Measurements from ENCODE around the gene CFAP107. TPM values are rescaled to one million over a fixed set of nuclear protein-coding genes. Genes with fewer than 3 reads are reported as not detected.

Gene CFAP107, protein sequence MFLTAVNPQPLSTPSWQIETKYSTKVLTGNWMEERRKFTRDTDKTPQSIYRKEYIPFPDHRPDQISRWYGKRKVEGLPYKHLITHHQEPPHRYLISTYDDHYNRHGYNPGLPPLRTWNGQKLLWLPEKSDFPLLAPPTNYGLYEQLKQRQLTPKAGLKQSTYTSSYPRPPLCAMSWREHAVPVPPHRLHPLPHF
- polyA plus RNA-seq (2012; ENCODE audit: low read depth, missing spikeins), result not detected

DNA sequence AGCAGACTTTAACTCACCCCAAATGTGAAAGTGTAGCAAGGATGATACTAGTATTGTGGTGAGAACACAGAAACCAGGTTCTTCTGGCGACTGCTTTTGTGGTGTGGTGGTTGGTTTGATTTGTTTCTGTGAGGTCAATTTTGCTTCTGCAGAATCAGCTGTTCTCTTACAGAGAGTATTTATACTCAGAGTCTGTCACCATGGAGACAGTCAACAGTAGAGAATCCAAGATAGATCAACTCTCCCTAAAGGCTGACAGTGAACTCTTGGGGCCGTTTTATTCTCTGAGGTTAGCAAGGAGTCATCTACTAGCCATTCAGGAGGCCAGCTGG, at the start of gene CFAP107:
CFAP107 (plus strand) TSS at position 209 of the 332 bp plus-strand sequence. CDS start 231 bp downstream, outside the sequence.
- no peak for DNase-seq (ENCODE audit: insufficient read length, low spot score)
- TF ChIP-seq POLR2AphosphoS5 (IDR thresholded peaks at IDR 0.05; ENCODE audit: low read depth, low read length) (no peak), POLR2A (IDR thresholded peaks at IDR 0.05; ENCODE audit: low read depth, low read length) (no peak)
- no peak for FAIRE-seq

DNA sequence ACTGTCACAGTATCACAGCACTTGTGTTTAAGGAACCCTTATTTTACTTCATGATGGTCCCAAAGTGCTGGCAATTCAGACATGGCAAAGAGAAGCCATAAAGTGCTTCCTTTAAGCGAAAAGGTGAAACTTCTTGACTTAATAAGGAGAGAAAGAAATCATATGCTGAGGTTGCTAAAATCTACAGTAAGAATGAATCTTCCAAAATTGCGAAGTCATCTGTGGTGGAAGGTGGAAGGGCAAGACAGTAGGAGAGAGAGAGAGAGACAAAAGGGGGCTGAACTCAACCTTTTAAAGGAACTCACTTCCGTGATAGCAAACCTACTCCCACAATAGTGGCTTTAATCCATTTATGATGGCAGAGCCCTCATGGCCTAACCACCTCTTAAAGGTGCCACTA, 49.3 kb upstream of the CFAP107 start:
- DNase-seq (ENCODE audit: insufficient read length, low spot score) (no peak), FAIRE-seq (no peak)
- TF ChIP-seq POU2F2 (IDR thresholded peaks at IDR 0.05; ENCODE audit: low read depth, low read length), result no peak
- no peak for TF ChIP-seq TAF1 (IDR thresholded peaks at IDR 0.05; ENCODE audit: low read depth, low read length)
- no peak for TF ChIP-seq SPI1 (IDR thresholded peaks at IDR 0.05; ENCODE audit: low read depth, low read length)
- no peak for TF ChIP-seq POLR2A (IDR thresholded peaks at IDR 0.05; ENCODE audit: low read depth, low read length)
- TF ChIP-seq PAX5 (IDR thresholded peaks at IDR 0.05; ENCODE audit: insufficient read depth, low read length, severe bottlenecking), result no peak
- no peak for TF ChIP-seq POLR2AphosphoS5 (IDR thresholded peaks at IDR 0.05; ENCODE audit: low read depth, low read length)

DNA sequence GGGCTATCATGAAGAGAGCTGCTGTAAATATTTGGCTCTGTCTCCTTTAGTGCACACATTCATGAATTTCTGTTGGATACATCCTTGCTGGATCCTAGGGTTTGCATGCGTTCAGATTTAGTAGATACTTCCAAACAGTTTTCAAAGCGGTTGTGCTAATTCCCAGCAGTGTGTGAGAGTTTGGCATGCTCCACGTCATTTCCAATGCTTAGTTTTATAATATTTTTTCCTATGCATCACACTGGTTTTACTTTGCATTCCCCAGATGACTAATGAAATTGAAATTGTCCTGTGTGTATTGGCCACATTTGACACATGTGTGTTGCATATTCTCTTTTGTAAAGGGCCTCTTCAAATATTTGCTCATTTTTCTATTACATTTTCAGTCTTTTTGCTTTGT, 48.6 kb upstream of the CFAP107 start:
- FAIRE-seq, result no peak
- TF ChIP-seq POU2F2 (IDR thresholded peaks at IDR 0.05; ENCODE audit: low read depth, low read length) (no peak), TAF1 (IDR thresholded peaks at IDR 0.05; ENCODE audit: low read depth, low read length) (no peak), POLR2A (IDR thresholded peaks at IDR 0.05; ENCODE audit: low read depth, low read length) (no peak), SPI1 (IDR thresholded peaks at IDR 0.05; ENCODE audit: low read depth, low read length) (no peak), POLR2AphosphoS5 (IDR thresholded peaks at IDR 0.05; ENCODE audit: low read depth, low read length) (no peak), PAX5 (IDR thresholded peaks at IDR 0.05; ENCODE audit: insufficient read depth, low read length, severe bottlenecking) (no peak)
- DNase-seq (ENCODE audit: insufficient read length, low spot score), result no peak

DNA sequence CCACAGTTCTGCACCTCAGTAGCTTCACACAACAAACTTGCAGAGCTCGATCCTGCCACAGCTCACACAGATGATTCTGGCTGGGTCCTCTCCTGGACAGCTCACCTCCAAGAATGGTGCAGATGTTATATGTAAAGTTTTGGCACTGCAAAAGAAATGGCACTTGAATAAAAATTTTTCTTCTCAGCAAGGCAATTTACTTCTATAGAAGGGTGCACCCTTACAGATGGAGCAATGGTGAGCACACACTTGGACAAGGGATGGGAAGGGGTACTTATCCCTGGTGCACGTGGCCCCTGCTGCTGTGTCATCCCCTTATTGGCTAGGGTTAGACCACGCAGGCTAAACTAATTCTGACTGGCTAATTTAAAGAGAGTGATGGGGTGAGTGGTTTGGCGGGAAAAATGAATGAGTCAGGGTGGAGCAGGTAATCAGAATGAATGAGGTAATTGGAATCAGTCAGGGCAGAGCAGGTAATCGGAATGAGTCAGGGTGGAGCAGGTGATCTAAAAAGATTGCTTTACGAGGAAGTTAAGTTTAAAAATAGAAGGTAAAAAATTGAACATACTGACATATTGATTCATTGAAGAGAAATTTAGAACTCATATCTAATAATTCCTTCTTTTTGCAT, 42.1 kb upstream of the CFAP107 start:
- DNase-seq (ENCODE audit: insufficient read length, low spot score) (no peak), FAIRE-seq (no peak)
- TF ChIP-seq POU2F2 (IDR thresholded peaks at IDR 0.05; ENCODE audit: low read depth, low read length) (no peak), TAF1 (IDR thresholded peaks at IDR 0.05; ENCODE audit: low read depth, low read length) (no peak), POLR2AphosphoS5 (IDR thresholded peaks at IDR 0.05; ENCODE audit: low read depth, low read length) (no peak), PAX5 (IDR thresholded peaks at IDR 0.05; ENCODE audit: insufficient read depth, low read length, severe bottlenecking) (no peak), POLR2A (IDR thresholded peaks at IDR 0.05; ENCODE audit: low read depth, low read length) (no peak), SPI1 (IDR thresholded peaks at IDR 0.05; ENCODE audit: low read depth, low read length) (no peak)

DNA sequence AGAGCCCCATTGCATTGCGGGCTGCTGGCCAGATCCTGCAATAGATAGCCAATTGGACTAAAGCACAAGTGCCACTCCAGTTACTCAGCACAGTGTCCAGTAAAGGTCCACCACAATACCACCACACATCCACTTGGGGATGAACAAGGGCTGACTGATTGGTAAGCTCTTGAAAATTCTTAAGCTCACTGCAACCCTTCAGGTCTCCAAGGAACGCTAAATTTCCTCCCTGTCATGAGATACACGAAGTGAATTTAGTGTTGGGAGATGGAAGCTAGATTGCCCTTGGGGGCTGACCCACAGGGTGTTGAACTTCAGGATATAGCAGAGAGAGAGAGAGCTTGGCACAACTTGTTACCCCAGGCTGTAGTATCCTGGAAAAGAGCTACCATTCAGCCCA, 39.9 kb upstream of the CFAP107 start:
- TF ChIP-seq SPI1 (IDR thresholded peaks at IDR 0.05; ENCODE audit: low read depth, low read length) (no peak), TAF1 (IDR thresholded peaks at IDR 0.05; ENCODE audit: low read depth, low read length) (no peak), POLR2AphosphoS5 (IDR thresholded peaks at IDR 0.05; ENCODE audit: low read depth, low read length) (no peak), PAX5 (IDR thresholded peaks at IDR 0.05; ENCODE audit: insufficient read depth, low read length, severe bottlenecking) (no peak), POLR2A (IDR thresholded peaks at IDR 0.05; ENCODE audit: low read depth, low read length) (no peak), POU2F2 (IDR thresholded peaks at IDR 0.05; ENCODE audit: low read depth, low read length) (no peak)
- DNase-seq (ENCODE audit: insufficient read length, low spot score) (no peak), FAIRE-seq (no peak)

DNA sequence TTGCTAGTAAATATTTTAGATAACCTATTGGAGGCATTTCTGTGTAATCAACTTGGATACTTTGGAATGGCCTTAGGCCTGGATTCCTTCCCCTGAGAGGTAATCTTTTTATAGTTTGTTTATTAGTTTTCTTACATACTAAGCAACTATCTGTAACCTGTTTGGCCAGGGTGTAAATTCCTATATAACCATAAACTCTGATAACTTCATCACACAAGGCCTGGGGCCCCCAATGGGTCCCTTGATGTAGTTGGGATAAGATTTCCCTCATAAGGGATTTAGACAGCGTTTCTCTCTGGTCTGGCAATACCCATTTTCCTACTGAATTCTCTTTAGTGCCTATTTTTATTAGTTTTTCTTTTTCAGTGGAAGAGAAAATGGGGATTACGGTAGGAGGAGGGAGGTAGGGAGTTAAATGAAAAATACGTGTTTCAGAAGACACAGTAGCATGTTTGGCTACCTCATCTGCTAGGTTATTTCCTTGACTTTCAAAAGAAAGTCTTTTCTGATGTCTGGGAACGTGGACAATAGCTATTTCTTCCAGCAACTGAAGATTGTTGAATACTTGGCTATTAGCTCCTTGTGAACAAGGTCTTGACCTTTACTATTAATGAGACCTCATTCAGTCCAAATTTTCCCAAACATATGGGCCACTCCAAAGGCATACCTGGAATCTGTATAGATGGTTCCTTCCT, 37.5 kb upstream of the CFAP107 start:
- no peak for TF ChIP-seq TAF1 (IDR thresholded peaks at IDR 0.05; ENCODE audit: low read depth, low read length)
- TF ChIP-seq POLR2AphosphoS5 (IDR thresholded peaks at IDR 0.05; ENCODE audit: low read depth, low read length), result no peak
- no peak for TF ChIP-seq PAX5 (IDR thresholded peaks at IDR 0.05; ENCODE audit: insufficient read depth, low read length, severe bottlenecking)
- TF ChIP-seq SPI1 (IDR thresholded peaks at IDR 0.05; ENCODE audit: low read depth, low read length), result no peak
- TF ChIP-seq POLR2A (IDR thresholded peaks at IDR 0.05; ENCODE audit: low read depth, low read length), result no peak
- no peak for TF ChIP-seq POU2F2 (IDR thresholded peaks at IDR 0.05; ENCODE audit: low read depth, low read length)
- FAIRE-seq, result no peak
- no peak for DNase-seq (ENCODE audit: insufficient read length, low spot score)

DNA sequence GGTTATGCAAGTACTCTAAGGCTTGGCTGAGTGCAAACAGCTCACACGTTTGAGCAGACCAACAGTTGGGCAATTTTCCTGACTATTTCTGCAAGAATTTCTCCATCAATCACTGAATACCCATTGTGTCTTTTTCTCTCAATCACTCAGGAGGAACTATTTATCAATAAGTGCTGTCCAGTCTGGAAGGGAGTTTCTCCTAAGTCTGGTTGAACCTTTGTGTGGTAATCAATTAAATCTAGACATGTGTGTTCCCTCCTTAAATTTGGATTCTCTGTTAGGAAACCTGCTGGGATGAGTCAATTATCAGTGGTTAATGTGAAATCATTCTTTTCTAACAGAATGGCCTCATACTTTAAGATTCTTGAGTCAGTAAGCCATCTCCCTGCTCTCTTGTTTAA, 36.9 kb upstream of the CFAP107 start:
- no peak for DNase-seq (ENCODE audit: insufficient read length, low spot score)
- TF ChIP-seq POLR2A (IDR thresholded peaks at IDR 0.05; ENCODE audit: low read depth, low read length) (no peak), POU2F2 (IDR thresholded peaks at IDR 0.05; ENCODE audit: low read depth, low read length) (no peak), TAF1 (IDR thresholded peaks at IDR 0.05; ENCODE audit: low read depth, low read length) (no peak)
- FAIRE-seq, result no peak

DNA sequence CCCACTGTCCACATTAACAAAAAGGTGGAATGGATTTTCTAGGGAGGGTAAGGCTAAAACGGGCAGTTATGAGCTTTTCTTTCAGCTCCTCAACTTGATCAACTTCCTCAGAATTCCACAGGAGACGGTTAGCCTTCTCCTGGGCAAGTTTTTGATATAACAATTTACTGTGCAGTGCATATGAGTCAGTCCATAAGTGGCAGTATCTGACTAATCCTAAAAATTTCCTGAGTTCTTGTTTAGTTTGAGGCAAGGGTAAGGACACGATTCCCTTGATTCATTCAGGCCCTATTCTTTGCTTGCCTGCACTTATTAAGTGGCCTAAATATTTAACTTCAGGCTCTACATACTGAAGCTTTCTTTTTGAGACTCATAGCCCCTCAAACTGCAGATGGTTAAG, 36.3 kb upstream of the CFAP107 start:
- FAIRE-seq, result no peak
- TF ChIP-seq TAF1 (IDR thresholded peaks at IDR 0.05; ENCODE audit: low read depth, low read length), result no peak
- no peak for TF ChIP-seq POLR2A (IDR thresholded peaks at IDR 0.05; ENCODE audit: low read depth, low read length)
- TF ChIP-seq PAX5 (IDR thresholded peaks at IDR 0.05; ENCODE audit: insufficient read depth, low read length, severe bottlenecking), result no peak
- TF ChIP-seq POU2F2 (IDR thresholded peaks at IDR 0.05; ENCODE audit: low read depth, low read length), result no peak
- TF ChIP-seq POLR2AphosphoS5 (IDR thresholded peaks at IDR 0.05; ENCODE audit: low read depth, low read length), result no peak
- no peak for TF ChIP-seq SPI1 (IDR thresholded peaks at IDR 0.05; ENCODE audit: low read depth, low read length)
- DNase-seq (ENCODE audit: insufficient read length, low spot score), result no peak

DNA sequence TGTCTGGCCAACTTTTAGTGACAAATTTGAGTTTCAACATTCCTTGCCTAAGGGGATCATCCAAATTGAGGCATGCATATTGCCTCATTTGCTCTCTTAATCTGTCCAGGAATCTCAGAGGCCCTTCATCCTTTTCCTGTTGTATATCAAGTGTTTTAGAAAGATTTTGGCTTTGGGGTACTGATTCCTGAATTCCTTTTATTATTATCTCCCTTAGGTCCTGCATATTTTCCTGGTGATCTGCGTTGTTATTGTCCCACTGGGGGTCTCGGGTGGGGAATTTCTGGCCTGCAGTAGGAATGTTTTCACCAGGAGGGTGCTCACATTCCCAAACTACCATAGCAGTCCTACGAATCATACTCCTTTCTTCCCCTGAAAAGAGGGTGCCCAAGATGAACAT, 34.5 kb upstream of the CFAP107 start:
- no peak for FAIRE-seq
- no peak for DNase-seq (ENCODE audit: insufficient read length, low spot score)
- TF ChIP-seq TAF1 (IDR thresholded peaks at IDR 0.05; ENCODE audit: low read depth, low read length) (no peak), POU2F2 (IDR thresholded peaks at IDR 0.05; ENCODE audit: low read depth, low read length) (no peak)

DNA sequence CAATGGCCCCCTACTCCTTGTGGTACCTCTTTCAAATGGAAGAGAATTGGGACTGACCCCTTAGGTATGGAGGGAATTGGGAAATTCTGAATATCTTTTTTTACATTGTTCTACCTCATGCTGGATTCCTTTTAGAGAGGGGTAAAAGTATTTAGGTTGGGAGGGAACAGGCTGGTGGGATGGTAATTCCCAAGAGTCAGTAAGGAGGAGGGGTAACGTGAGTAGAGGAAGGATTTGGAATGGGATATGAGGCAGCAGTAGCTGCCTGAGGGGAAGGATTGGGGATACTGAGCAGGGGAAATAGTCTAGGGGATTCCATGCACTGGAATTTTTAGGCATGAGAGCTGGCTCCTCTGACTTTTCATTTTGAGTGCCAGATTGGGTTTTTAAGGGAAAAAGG, 33.9 kb upstream of the CFAP107 start:
- DNase-seq (ENCODE audit: insufficient read length, low spot score) (no peak), FAIRE-seq (no peak)
- TF ChIP-seq POU2F2 (IDR thresholded peaks at IDR 0.05; ENCODE audit: low read depth, low read length) (no peak), TAF1 (IDR thresholded peaks at IDR 0.05; ENCODE audit: low read depth, low read length) (no peak), POLR2AphosphoS5 (IDR thresholded peaks at IDR 0.05; ENCODE audit: low read depth, low read length) (no peak), PAX5 (IDR thresholded peaks at IDR 0.05; ENCODE audit: insufficient read depth, low read length, severe bottlenecking) (no peak), POLR2A (IDR thresholded peaks at IDR 0.05; ENCODE audit: low read depth, low read length) (no peak), SPI1 (IDR thresholded peaks at IDR 0.05; ENCODE audit: low read depth, low read length) (no peak)

Measured in GM12891 (cell line).